ENCODE data around the gene OPA1.

DNA sequence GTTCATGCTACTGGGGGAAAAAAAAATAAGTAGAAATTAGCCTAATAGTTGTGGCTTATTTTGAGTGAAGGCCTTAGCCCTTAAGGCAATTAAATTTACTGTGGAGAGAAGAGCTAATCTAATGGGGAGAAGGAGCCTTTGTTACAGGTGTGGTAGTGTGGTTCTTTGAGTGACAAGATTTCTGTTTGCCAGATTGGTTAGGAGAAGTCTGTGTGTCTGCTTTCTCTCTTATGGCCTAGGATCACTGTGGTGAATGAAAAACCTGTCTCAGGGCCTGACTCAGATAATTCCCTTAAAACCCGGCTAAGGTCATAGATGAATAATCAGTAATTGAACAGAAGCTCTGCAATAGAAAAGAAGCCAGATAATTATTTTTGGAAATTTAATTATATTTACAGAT lies 27.0 kb downstream of the OPA1 start:
- TF ChIP-seq NFE2L2 (IDR thresholded peaks at IDR 0.05; ENCODE audit: low read depth, low read length): no peak
- TF ChIP-seq, protein P1, sequence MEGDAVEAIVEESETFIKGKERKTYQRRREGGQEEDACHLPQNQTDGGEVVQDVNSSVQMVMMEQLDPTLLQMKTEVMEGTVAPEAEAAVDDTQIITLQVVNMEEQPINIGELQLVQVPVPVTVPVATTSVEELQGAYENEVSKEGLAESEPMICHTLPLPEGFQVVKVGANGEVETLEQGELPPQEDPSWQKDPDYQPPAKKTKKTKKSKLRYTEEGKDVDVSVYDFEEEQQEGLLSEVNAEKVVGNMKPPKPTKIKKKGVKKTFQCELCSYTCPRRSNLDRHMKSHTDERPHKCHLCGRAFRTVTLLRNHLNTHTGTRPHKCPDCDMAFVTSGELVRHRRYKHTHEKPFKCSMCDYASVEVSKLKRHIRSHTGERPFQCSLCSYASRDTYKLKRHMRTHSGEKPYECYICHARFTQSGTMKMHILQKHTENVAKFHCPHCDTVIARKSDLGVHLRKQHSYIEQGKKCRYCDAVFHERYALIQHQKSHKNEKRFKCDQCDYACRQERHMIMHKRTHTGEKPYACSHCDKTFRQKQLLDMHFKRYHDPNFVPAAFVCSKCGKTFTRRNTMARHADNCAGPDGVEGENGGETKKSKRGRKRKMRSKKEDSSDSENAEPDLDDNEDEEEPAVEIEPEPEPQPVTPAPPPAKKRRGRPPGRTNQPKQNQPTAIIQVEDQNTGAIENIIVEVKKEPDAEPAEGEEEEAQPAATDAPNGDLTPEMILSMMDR (conservative IDR thresholded peaks at IDR 0.05; ENCODE audit: low read depth, low read length): no peak
